Immature natural killer cell (primary cell): ENCODE measurements around the gene ACSM6. TPM values are rescaled to one million over a fixed set of nuclear protein-coding genes. Genes with fewer than 3 reads are reported as not detected.

ENCODE experiments used
- DNase-seq, 3 donors: peaks; one replicate each; pipeline ENCODE4 v3.0.0; 2022; ENCODE audit warnings: mixed read lengths in 1 of 3
- H3K27ac Mint-ChIP-seq, 6 donors: one replicate each; pipeline ENCODE4 v1.8.0; 2020; ENCODE audit warnings: mixed read lengths in 6 of 6, mild to moderate bottlenecking in 5 of 6, inconsistent platforms in 4 of 6, moderate library complexity in 3 of 6
- H3K27me3 Mint-ChIP-seq, 3 donors: one replicate each; pipeline ENCODE4 v1.8.0; 2020 to 2021; ENCODE audit warnings: low read depth in 3 of 3, mild to moderate bottlenecking in 3 of 3, mixed read lengths in 3 of 3, moderate library complexity in 3 of 3, inconsistent platforms in 1 of 3
- H3K36me3 Mint-ChIP-seq, 3 donors: one replicate each; pipeline ENCODE4 v1.8.0; 2020; ENCODE audit warnings: mixed read lengths in 3 of 3, inconsistent platforms in 2 of 3, mild to moderate bottlenecking in 2 of 3
- H3K4me1 Mint-ChIP-seq, 2 donors: one replicate each; pipeline ENCODE4 v1.8.0; 2020; ENCODE audit warnings: inconsistent platforms in 2 of 2, mild to moderate bottlenecking in 2 of 2, mixed read lengths in 2 of 2, moderate library complexity in 1 of 2
- H3K4me3 Mint-ChIP-seq, 5 donors: one replicate each; pipeline ENCODE4 v1.8.0; 2020; ENCODE audit warnings: mild to moderate bottlenecking in 5 of 5, mixed read lengths in 5 of 5, inconsistent platforms in 3 of 5, moderate library complexity in 3 of 5
- H3K9me3 Mint-ChIP-seq, 6 donors: one replicate each; pipeline ENCODE4 v1.8.0; 2020; ENCODE audit warnings: mild to moderate bottlenecking in 6 of 6, mixed read lengths in 6 of 6, inconsistent platforms in 4 of 6, moderate library complexity in 3 of 6
- polyA plus RNA-seq, 3 donors: library from polyadenylated mRNA; unstranded; fragments of 300-500 nt; fragmentation: Illumina TruSeq; gene quantifications; one replicate each; pipeline ENCODE4 v1.2.3, GENCODE V29; 2021

ACSM6 gene
- polyA plus RNA-seq, 3 donors from 2014 or later, result 0.10 TPM; not detected in 2

DNA sequence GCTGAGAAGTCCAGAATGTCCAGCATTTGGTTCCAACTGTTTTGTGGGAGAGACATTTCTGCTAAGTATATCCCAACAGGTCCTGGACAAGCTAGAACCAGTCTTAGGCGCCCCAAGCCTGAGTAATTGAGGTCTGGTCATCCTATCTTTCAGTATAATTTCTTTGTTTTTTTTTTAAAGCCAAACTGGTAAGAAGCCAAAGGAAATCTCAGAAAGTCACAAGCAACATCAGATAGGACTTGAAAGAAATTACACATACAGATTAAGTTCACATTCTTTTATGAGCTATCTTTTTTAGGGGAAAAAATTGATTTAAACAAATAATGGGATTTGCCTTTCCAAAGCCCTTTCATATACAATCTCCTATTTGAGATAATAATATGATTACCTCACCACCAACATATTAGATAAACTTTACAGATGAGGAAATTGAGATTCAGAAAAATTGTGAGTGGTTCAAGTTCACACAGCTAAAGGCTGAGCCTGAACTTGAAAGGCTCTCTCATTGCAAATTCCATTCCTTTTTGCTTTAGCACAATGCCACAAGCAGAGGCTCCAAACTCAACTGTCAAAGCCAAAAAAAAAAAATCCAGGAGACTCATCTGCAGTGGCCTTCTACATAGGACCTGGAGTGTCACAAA lies 81.8 kb downstream of the ACSM6 start:
- no peaks in the 10 kb centered on the region for H3K9me3 Mint-ChIP-seq
- no peak for DNase-seq
- H3K27ac Mint-ChIP-seq, result peak overlapping the region in 1 of 6 donors; percentile 49
- H3K36me3 Mint-ChIP-seq, result peaks cover 0 to 5% (median 0%) of the 10 kb centered on the region in 3 donors
- H3K27me3 Mint-ChIP-seq, result peaks cover 0 to 2% (median 0%) of the 10 kb centered on the region in 3 donors
- H3K4me1 Mint-ChIP-seq, result peaks cover 4 to 17% of the 10 kb centered on the region in 2 donors
- no peak overlapping the region for H3K4me3 Mint-ChIP-seq

DNA sequence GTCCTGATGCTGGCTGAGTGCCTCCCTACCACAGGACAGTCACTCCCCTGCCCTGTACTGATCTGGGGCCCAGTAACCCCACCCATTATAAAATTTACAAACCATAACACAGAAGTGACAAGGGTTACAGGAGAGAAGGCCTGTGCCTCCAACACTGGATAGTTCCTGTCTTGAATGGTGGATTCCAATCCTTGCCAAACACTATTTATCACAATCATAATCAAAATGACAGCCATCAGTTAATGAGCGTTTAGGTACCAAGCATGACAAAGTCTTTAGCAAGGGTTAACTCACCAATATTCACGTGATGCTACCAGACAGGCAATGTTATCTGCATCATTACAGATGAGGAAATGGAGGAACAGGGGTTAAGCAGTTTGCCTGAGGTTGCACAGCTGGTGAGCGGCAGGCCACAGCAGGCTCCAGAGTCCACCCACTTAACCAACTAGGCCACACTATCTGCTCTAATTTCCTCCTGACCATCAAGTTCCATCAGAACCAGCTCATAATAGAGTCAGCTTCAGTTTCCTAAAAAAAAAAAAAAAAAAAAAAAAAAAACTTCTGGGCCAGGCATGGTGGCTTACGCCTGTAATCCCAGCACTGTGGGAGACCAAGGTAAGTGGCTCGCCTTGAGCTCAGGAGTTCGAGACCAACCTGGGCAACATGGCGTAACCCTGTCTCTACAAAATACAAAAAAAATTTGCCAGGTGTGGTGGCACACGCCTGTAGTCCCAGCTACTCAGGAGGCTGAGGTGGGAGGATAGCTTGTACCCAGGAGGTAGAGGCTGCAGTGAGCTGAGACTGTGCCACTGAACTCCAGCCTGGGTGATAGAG lies 82.5 kb downstream of the ACSM6 start:
- no peaks in the 10 kb centered on the region for H3K9me3 Mint-ChIP-seq
- H3K27me3 Mint-ChIP-seq, result peaks cover 0 to 2% (median 0%) of the 10 kb centered on the region in 3 donors
- H3K4me1 Mint-ChIP-seq, result peaks cover 4 to 17% of the 10 kb centered on the region in 2 donors
- peaks cover 0 to 5% (median 0%) of the 10 kb centered on the region in 3 donors for H3K36me3 Mint-ChIP-seq
- peak overlapping the region in 1 of 5 donors; percentile 25 for H3K4me3 Mint-ChIP-seq
- peak overlapping the region in 1 of 6 donors; percentile 49 for H3K27ac Mint-ChIP-seq
- no peak for DNase-seq

DNA sequence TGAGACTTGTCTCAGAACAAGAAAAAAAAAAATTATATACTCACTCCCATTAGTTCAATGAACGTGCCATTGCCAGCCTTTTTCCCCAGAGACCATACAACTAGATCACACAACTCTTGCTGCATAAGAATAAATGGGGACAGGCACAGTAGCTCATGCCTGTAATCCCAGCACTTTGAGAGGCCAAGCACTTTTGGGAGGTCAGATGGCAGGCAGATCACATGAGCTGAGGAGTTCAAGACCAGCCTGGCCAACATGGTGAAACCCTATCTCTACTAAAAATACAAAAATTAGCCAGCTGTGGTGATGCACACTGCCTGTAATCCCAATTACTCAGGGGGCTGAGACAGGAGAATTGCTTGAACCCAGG lies 83.1 kb downstream of the ACSM6 start:
- Mint-ChIP-seq H3K4me3 (no peak overlapping the region), H3K4me1 (peaks cover 4 to 20% of the 10 kb centered on the region in 2 donors), H3K27ac (no peak overlapping the region)

DNA sequence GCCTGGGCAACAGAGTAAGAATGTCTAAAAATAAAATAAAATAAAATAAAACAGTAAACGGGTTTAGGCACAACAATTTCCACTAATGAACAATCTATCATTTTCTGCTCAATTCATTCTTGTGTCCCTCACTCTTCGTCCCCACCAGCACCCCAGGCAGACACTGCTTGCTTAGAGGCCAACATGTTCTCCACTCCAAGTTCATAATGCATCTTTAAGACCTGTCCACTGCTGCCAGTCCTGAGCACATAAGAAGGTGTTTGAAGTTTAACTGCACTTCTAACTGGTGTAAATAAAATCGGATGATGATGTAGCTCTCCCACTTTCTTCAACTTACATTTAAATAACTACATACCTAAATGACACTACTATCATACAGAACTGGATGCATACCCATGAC lies 83.6 kb downstream of the ACSM6 start:
- Mint-ChIP-seq H3K27me3 (peaks cover 0 to 2% (median 0%) of the 10 kb centered on the region in 3 donors), H3K4me1 (peaks cover 4 to 20% of the 10 kb centered on the region in 2 donors), H3K4me3 (no peak overlapping the region), H3K9me3 (no peaks in the 10 kb centered on the region), H3K36me3 (peaks cover 0 to 5% (median 0%) of the 10 kb centered on the region in 3 donors), H3K27ac (peak overlapping the region in 1 of 6 donors; percentile 49)
- no peak for DNase-seq

More for the DNA sequence above, 83.1 kb downstream of the ACSM6 start:
- Mint-ChIP-seq H3K36me3 (peaks cover 0 to 5% (median 0%) of the 10 kb centered on the region in 3 donors), H3K9me3 (no peaks in the 10 kb centered on the region), H3K27me3 (peaks cover 0 to 2% (median 0%) of the 10 kb centered on the region in 3 donors)
- no peak for DNase-seq

Other genes with a start within 250 kb of the ACSM6 start
- under 1 TPM in 1 of 3 donors, not detected in 2; 0.20 TPM for gene CYP2C8, start 124.7 kb upstream of the ACSM6 start, polyA plus RNA-seq
- 10 to 100 TPM; 38.9 to 72.9 (median 41.2) TPM for gene PDLIM1, start 96.8 kb downstream of the ACSM6 start, polyA plus RNA-seq